ENCODE measurements around the gene COQ8A.

DNA sequence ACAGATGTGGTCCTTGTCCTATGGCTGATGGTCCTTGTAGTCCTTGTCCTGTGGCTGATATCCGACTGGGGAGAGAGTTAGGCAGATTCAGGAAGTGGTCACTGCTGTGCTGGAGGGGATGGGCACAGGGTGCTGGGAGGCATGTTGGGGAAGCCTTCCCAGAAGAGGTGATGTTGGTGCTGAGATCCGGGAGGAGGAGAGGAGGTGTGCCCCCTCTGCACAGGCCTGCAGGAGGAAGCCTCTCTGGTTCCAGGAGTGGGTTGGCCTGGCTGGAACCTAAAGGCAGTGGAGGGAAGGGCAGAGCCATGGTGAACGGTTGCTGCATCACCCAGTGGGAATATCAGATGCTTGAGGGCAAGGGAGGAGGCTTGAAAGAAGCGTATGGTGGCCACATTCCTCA is 14.7 kb downstream of the COQ8A start:
- no peak for TF ChIP-seq SPI1 (IDR thresholded peaks at IDR 0.05; ENCODE audit: borderline replicate concordance, low read depth)
- TF ChIP-seq CTCF (IDR thresholded peaks at IDR 0.05; ENCODE audit: insufficient read depth, low read length), result no peak
